ENCODE data around the gene TRIM62. TPM values are rescaled to one million over a fixed set of nuclear protein-coding genes. Genes with fewer than 3 reads are reported as not detected.

The TRIM62 gene
- total RNA-seq, 4 donors from 2014 or later, result 4.6 to 52.0 (median 5.8) TPM

DNA sequence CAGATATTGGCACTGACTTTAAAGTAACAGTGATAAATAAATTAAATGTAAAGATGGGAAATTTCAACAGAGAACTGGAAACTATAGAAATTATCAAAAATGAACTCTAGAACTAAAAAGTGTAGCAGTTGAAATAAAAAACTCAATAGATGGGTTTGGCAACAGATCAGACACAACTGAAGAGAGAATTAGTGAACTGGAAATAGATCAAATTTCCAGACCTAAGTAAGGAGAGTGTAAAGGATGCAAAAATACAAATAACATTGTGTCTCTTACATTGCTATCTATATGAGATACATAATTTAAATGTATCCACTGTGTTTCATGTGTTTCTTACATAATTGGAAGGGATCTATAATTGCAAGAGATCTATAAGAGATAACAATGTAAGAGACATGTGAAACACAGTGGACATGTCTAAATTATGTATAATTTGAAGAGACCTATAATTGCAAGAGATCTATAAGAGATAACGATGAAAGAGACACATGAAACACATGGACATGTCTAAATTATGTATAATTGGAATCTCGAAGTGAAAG is 42.4 kb upstream of the TRIM62 start:
- DNase-seq, result no peak
- in situ Hi-C loops (cut with MboI; ENCODE audit: low pct_ligation_motif_present in 1 of 4, low pct_unique_long_range_greater_than_20kb in 1 of 4, low sequenced_read_pairs in 3 of 4), result no loop called here

DNA sequence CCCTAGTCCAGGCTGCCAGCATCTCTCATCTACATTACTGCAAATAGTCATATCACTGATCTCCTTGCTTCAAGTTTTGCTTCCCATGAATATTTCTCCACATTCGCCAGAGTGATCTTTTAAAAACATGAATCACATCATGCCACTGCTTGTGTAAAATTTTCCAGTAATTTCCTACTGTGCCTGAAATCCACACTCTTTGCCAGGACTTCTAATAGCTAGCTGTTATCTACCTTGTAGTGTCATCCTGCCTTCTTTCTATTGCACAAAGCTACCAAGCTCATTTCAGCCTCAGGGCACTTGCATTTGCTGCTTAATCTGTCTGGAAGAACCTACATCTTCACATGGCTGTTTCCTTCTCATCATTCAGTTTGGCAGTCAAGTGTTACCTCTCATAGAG is 40.5 kb upstream of the TRIM62 start:
- Histone ChIP-seq H3K4me1 (no peaks in the 10 kb centered on the region), H3K27me3 (no peaks in the 10 kb centered on the region), H3K36me3 (no peaks in the 10 kb centered on the region), H3K4me3 (no peak overlapping the region), H3K27ac (no peak overlapping the region), H3K9me3 (peaks cover 0 to 6% of the 10 kb centered on the region in 2 donors)
- intact Hi-C loops (cut with DNase I; ENCODE audit: low total_unique reads) (no loop called here), in situ Hi-C loops (cut with MboI; ENCODE audit: low pct_ligation_motif_present in 1 of 4, low pct_unique_long_range_greater_than_20kb in 1 of 4, low sequenced_read_pairs in 3 of 4) (no loop called here)
- TF ChIP-seq POLR2A (IDR thresholded peaks at IDR 0.05) (no peak), EP300 (IDR thresholded peaks at IDR 0.05; ENCODE audit: low read depth) (no peak)
- no peak for DNase-seq
- WGBS, 2 donors (ENCODE audit: low coverage in 1 of 2), result 71 to 84% methylated on average over 1 of the region's 1 CpG

More for the DNA sequence above, 42.4 kb upstream of the TRIM62 start:
- Histone ChIP-seq H3K27me3 (no peaks in the 10 kb centered on the region), H3K36me3 (no peaks in the 10 kb centered on the region), H3K9me3 (peaks cover 0 to 6% of the 10 kb centered on the region in 2 donors), H3K4me1 (no peaks in the 10 kb centered on the region), H3K4me3 (no peak overlapping the region), H3K27ac (no peak overlapping the region)
- WGBS, 2 donors (ENCODE audit: low coverage in 1 of 2), result 82 to 89% methylated on average over 2 of the region's 2 CpGs
- no peak for TF ChIP-seq POLR2AphosphoS5 (IDR thresholded peaks at IDR 0.05)
- no peak for TF ChIP-seq POLR2A (IDR thresholded peaks at IDR 0.05)
- TF ChIP-seq, protein P1, sequence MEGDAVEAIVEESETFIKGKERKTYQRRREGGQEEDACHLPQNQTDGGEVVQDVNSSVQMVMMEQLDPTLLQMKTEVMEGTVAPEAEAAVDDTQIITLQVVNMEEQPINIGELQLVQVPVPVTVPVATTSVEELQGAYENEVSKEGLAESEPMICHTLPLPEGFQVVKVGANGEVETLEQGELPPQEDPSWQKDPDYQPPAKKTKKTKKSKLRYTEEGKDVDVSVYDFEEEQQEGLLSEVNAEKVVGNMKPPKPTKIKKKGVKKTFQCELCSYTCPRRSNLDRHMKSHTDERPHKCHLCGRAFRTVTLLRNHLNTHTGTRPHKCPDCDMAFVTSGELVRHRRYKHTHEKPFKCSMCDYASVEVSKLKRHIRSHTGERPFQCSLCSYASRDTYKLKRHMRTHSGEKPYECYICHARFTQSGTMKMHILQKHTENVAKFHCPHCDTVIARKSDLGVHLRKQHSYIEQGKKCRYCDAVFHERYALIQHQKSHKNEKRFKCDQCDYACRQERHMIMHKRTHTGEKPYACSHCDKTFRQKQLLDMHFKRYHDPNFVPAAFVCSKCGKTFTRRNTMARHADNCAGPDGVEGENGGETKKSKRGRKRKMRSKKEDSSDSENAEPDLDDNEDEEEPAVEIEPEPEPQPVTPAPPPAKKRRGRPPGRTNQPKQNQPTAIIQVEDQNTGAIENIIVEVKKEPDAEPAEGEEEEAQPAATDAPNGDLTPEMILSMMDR (IDR thresholded peaks at IDR 0.05), result no peak
- TF ChIP-seq EP300 (IDR thresholded peaks at IDR 0.05; ENCODE audit: low read depth), result no peak
- intact Hi-C loops (cut with DNase I; ENCODE audit: low total_unique reads), result no loop called here

DNA sequence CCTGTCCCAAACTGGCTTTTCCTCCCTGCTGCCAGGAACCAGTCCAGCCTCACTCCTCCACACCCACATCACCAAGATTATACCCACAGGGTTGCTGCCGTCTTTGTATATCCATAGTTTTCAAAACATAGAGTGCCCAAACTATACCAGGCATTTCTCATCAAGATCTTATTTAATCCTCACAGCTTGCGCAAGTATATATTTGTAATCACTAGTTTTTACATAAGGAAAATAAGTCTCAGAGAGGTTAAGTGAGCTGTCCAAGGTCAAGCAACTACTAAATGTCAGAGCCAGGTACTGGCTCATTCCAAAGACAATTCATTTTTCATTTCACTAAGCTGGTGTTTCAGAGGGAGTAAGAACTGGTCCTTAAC is 39.5 kb upstream of the TRIM62 start:
- no peak overlapping the region for H3K4me3 ChIP-seq
- peaks cover 0 to 6% of the 10 kb centered on the region in 2 donors for H3K9me3 ChIP-seq
- no peaks in the 10 kb centered on the region for H3K4me1 ChIP-seq
- 65 to 100% methylated on average over 1 to 2 of the region's 2 CpGs for WGBS, 2 donors (ENCODE audit: low coverage in 1 of 2)
- intact Hi-C loops (cut with DNase I; ENCODE audit: low total_unique reads) (no loop called here), in situ Hi-C loops (cut with MboI; ENCODE audit: low pct_ligation_motif_present in 1 of 4, low pct_unique_long_range_greater_than_20kb in 1 of 4, low sequenced_read_pairs in 3 of 4) (no loop called here)
- TF ChIP-seq POLR2A (IDR thresholded peaks at IDR 0.05) (no peak), EP300 (IDR thresholded peaks at IDR 0.05; ENCODE audit: low read depth) (no peak), POLR2AphosphoS5 (IDR thresholded peaks at IDR 0.05) (no peak)
- TF ChIP-seq, protein P1 (IDR thresholded peaks at IDR 0.05), result no peak
- no peaks in the 10 kb centered on the region for H3K27me3 ChIP-seq
- H3K36me3 ChIP-seq, result no peaks in the 10 kb centered on the region
- H3K27ac ChIP-seq, result no peak overlapping the region
- no peak for DNase-seq

DNA sequence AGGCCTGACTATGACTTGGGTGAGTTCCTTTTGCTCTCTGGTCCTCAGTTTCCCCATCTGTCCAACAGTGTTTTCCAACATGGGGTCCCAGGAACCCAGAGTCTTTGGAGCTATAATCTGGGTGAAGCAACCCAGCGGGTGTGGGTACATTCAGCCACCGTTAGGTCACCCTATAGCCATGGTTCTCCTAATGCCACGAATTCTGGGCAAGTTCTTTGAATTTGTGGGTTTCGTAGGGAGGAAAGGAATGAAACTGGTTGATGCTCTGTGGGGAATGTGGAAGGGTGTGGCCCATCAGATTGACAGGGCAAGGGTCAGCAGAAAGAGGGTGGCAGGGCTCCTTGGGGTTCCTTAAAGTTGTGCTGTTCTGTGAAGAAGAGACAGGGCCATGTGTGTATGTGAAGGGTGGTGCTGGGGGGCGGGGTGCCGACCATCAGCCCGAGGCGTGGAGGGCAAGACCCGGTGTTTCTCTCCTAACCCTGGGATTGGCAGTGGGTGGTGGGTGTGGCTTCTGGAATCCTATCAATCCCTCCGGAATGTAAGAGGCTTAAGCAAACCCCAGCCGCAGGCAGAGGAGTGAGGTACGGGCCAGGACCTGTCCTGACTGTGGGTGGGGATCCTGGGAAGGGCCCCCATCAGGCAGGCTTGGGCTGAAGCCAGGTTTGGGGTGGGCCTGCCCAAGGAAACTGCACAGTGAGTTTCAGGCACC is 39.0 kb upstream of the TRIM62 start:
- in situ Hi-C loops (cut with MboI; ENCODE audit: low pct_ligation_motif_present in 1 of 4, low pct_unique_long_range_greater_than_20kb in 1 of 4, low sequenced_read_pairs in 3 of 4) (no loop called here), intact Hi-C loops (cut with DNase I; ENCODE audit: low total_unique reads) (no loop called here)
- WGBS, 2 donors (ENCODE audit: low coverage in 1 of 2), result 50 to 61% methylated on average over 2 to 12 of the region's 12 CpGs
- Histone ChIP-seq H3K9me3 (peaks cover 0 to 6% of the 10 kb centered on the region in 2 donors), H3K4me3 (no peak overlapping the region), H3K4me1 (no peaks in the 10 kb centered on the region), H3K36me3 (no peaks in the 10 kb centered on the region), H3K27me3 (no peaks in the 10 kb centered on the region), H3K27ac (no peak overlapping the region)
- no peak for DNase-seq
- TF ChIP-seq EP300 (IDR thresholded peaks at IDR 0.05; ENCODE audit: low read depth), result no peak
- TF ChIP-seq, protein P1 (IDR thresholded peaks at IDR 0.05), result no peak
- TF ChIP-seq POLR2A (IDR thresholded peaks at IDR 0.05), result no peak
- no peak for TF ChIP-seq POLR2AphosphoS5 (IDR thresholded peaks at IDR 0.05)
